Measurements from ENCODE around the gene MASP1.

- TF ChIP-seq POLR2AphosphoS5 (IDR thresholded peaks at IDR 0.05; ENCODE audit: low read depth, low read length) (no peak), TAF1 (IDR thresholded peaks at IDR 0.05; ENCODE audit: low read depth, low read length) (no peak), POLR2A (IDR thresholded peaks at IDR 0.05; ENCODE audit: low read depth, low read length) (no peak)
Measured at GRCh38 chr3:187291512-187292132, at the start of gene MASP1.
